GM19239 (cell line): ENCODE data around the gene HOXC10.

Experiments used
- DNase-seq: peaks from one replicate; pipeline ENCODE4 v3.0.0; 2011; ENCODE audit warnings: low spot score; ENCODE audit not compliant: insufficient read length
- FAIRE-seq: peaks from 2 replicates; lab custom pipeline; 2011; peaks lifted over from hg19 to GRCh38; lab: Jason Lieb, UNC

HOXC10 gene

GRCh38 chr12:54010972-54011664 lies 26.2 kb downstream of the HOXC10 start:
- no peak for DNase-seq
- no peak for FAIRE-seq

- DNase-seq (no peak), FAIRE-seq (no peak)
Measured at GRCh38 chr12:54011665-54012532, 27.0 kb downstream of the HOXC10 start.

DNA sequence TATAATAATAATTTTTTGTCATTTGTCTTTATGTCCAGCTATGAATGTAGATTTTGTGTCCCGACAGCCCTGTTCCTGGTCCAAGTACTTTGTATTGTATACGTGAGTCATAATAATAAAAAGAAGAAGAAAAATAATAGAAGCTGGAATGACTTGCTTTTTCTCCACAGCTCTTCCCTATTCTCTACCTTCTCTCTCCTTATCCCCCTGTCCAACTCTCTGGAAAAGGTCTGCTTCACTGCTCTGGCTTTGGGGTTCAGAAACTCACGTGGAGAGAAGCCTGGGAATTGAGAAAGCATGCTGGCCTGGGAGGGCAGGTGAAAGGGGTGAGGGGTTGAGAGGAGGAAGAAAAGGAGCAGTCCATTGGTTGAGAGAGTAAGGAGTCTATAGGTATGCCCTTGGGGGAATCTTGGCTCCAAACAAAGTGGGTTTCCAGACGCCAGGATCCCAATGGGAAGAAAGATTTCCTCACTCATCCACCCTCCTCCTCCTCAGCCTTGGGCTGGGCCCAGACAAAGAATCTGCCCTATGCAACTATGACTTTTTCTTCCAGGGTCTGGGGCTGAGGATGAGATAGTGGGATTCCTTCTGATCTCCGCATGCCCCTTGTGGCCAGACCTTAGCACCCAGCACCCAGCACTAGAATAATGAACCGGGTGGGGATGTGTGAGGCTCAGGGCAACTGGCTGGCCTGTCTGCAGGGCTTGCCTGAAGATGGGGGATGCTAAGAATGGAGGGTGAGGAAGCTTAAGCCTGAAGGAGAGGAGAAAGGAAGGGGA lies 27.9 kb downstream of the HOXC10 start:
- DNase-seq, result no peak
- FAIRE-seq, result no peak

- no peak for DNase-seq
- no peak for FAIRE-seq
Measured at GRCh38 chr12:54014377-54015017, 29.6 kb downstream of the HOXC10 start.

DNA sequence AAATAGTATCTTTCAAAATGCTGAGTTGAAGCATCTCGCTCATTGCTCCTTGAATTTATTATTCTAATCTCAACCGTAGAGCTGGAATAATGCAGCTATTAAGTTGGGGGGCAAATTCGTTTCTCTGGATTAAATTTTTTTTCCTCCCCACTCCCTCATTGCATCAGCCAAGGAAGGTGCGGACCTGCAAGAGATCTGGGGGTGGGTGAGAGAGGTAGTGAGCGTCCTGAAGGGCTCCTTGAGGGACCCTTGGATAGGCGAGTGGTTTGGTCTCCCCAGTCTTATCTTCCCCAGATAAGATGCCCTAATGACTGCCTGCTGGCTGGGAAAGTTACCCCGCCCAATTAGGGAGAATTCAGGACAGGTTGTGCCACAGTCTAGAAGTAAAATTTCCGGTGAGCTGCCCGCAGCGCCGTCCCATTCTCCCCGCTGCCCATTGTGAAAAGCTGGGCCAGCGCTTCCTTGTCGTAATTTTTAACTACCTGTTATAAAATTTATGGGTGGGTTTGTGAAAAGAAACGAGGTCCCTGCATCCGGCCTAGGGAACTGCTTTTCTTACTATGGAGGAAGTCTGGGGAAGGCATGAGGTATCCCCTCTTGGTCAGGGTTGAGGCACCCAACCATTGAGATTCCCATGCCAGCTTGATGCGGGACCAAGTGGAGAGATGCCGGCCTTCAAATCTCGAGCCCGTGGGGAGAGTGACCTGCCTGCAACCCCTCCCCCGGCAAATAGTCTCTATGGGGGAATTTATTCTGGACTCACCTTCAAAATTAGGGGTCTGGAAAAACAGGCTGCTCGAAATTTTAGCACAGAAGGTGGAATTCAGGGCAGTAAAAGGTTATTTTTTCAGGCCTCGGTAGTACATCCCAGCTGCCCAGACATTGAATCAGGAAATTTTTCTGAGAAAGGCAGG lies 30.3 kb downstream of the HOXC10 start:
- no peak for DNase-seq
- no peak for FAIRE-seq

DNA sequence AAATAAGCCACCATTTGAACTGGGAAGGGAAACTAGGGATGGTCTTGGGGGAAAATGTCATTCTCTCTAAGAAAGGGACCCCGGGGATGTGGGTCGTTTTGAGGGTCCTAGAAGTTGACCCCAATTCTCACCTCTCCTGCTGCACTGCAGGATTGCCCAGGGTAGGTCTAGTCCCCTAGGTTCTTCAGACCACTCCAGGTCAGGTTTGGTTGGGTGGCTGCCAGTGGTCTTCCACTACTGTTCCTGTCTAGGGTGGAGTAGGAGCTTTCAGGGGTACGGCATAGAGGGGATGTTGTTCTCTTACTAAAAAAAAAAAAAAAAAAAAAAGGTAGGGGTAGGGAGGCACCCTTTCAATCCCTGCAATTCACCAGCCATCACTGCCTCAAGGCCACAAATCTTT lies 31.1 kb downstream of the HOXC10 start:
- no peak for FAIRE-seq

GRCh38 chr12:54016478-54016964 lies 31.6 kb downstream of the HOXC10 start:
- DNase-seq, result no peak
- FAIRE-seq, result no peak

More for the DNA sequence above, 31.1 kb downstream of the HOXC10 start:
- no peak for DNase-seq

DNA sequence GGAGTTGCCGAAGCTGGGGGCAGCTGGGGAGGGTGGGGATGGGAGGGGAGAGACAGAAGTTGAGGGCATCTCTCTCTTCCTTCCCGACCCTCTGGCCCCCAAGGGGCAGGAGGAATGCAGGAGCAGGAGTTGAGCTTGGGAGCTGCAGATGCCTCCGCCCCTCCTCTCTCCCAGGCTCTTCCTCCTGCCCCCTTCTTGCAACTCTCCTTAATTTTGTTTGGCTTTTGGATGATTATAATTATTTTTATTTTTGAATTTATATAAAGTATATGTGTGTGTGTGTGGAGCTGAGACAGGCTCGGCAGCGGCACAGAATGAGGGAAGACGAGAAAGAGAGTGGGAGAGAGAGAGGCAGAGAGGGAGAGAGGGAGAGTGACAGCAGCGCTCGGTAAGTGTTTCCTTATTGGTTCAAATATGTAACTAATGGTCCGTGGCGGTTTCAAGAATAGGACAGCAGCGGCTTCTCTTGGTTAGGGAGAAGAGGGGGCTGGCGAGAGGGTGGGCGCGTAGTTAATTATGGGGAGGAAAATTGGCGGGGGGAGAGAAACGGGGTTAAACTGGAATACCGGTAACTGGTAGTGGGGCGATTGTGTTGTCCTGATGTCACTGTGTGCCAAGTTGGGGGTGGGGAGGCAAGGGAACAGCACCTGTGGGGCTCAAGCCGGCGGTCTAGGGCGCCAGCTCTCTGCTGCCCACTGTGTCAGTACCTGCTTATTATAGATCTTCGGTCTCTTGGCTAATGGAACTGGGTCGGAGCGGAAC lies 32.3 kb downstream of the HOXC10 start:
- DNase-seq (no peak), FAIRE-seq (no peak)

- FAIRE-seq, result peak; percentile 77
- peak; percentile 93 for DNase-seq
Measured at GRCh38 chr12:54017878-54018467, 33.0 kb downstream of the HOXC10 start.

GRCh38 chr12:54018468-54018984 lies 33.6 kb downstream of the HOXC10 start:
- DNase-seq, result no peak
- no peak for FAIRE-seq

DNA sequence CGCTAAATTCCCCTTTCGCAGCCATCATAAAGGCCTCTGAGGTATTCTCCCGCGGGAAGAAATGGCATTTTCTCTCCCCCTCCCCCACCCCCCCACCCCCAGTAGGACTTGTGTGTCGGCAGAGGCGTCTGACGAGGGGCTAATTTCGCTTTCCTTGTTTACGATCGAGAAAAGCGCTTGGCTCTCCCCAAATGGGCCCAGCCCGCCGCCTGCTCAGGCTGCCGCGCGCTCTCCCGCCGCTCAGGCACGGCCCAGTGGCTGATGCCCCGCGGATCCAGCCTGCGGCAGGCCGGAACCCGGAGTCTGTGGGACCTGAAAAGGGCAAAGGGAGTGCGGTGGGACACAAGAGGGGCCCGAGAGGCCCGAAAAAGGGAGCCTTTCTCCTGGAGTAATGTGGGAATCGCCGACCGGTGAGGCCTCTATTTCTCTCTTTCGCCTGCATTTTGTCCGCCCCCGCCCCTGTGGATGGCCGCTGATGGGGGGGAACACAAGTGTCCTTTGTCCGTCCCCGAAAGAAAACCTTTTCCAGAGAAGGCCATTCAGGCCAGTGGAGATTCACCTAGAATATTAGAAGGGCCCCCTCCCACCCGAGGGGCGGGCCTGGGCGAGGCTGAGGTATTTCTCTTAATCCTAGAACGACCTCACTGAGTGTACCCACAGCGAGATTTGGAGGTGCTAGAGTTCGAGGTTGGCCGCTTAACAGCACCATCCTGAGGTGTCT lies 34.3 kb downstream of the HOXC10 start:
- no peak for FAIRE-seq

GRCh38 chr12:54019924-54020590 lies 35.1 kb downstream of the HOXC10 start:
- DNase-seq, result no peak
- FAIRE-seq, result no peak

More for the DNA sequence above, 34.3 kb downstream of the HOXC10 start:
- DNase-seq, result no peak

- no peak for DNase-seq
- FAIRE-seq, result no peak
Measured at GRCh38 chr12:54020591-54021405, 35.9 kb downstream of the HOXC10 start.

DNA sequence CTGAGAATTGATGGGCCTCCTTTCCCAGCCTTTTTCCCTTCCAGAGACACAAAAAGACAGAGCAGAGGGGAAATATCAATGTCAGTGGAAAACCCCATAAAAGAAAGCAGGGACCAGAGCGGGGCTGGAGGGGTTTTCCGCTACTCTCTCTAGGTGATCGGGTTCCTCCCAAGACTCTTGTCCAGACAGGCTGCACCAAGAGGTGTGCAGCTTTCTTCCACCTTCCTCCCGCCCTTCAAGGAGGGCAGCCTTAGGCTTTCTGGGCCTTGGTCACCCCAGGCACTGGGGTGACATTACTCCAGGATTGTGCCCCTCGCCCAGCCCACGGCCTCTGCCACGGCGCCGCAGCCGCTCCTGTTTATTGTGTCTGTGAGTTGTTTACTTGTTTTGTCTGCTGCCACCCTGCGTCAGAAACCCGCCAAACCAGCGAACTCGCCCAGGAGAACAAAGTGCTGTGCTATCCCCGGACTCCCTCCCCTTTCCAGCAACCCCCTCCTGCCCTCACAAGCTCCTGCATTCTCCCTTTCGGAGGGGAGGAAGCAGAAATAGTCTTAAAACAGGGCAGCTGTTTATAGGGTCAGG lies 36.6 kb downstream of the HOXC10 start:
- DNase-seq (no peak), FAIRE-seq (no peak)
